Liver (tissue), 9 donors: Measurements from ENCODE around the gene KLHL13. TPM values are rescaled to one million over a fixed set of nuclear protein-coding genes. Genes with fewer than 3 reads are reported as not detected.

Experiments used
- DNase-seq: peaks from one replicate; pipeline ENCODE4 v3.0.0-alpha.2; 2017; ENCODE audit warnings: low spot score
- H3K27ac ChIP-seq, 2 donors: one replicate each; pipeline ENCODE4 v1.7.0; 2013; ENCODE audit warnings: inconsistent platforms in 2 of 2, low read length in 2 of 2, control low read depth in 1 of 2, low read depth in 1 of 2, mild to moderate bottlenecking in 1 of 2
- H3K27me3 ChIP-seq, 4 donors: one replicate each; pipeline versions ENCODE4 v1.6.1 to v1.7.0; 2013; ENCODE audit warnings: low read length in 3 of 4, inconsistent platforms in 1 of 4, mild to moderate bottlenecking in 1 of 4, moderate library complexity in 1 of 4; ENCODE audit not compliant: control insufficient read depth in 4 of 4, insufficient read depth in 4 of 4
- H3K36me3 ChIP-seq, 4 donors: one replicate each; pipeline versions ENCODE4 v1.6.1 to v1.7.0; 2013; ENCODE audit warnings: low read length in 3 of 4, mild to moderate bottlenecking in 3 of 4, low read depth in 1 of 4, moderate library complexity in 1 of 4; ENCODE audit not compliant: control insufficient read depth in 4 of 4, insufficient read depth in 3 of 4
- H3K4me1 ChIP-seq, 4 donors: one replicate each; pipeline versions ENCODE4 v1.6.1 to v1.7.0; 2013; ENCODE audit warnings: low read length in 3 of 4, mild to moderate bottlenecking in 3 of 4, moderate library complexity in 1 of 4; ENCODE audit not compliant: control insufficient read depth in 4 of 4, insufficient read depth in 4 of 4
- H3K4me3 ChIP-seq, 3 donors: one replicate each; pipeline versions ENCODE4 v1.6.1 to v1.7.0; 2013; ENCODE audit warnings: low read length in 3 of 3, control low read depth in 1 of 3, low read depth in 1 of 3, mild to moderate bottlenecking in 1 of 3
- H3K9ac ChIP-seq, 2 donors: one replicate each; pipeline ENCODE4 v1.7.0; 2013; ENCODE audit warnings: low read length in 2 of 2, mild to moderate bottlenecking in 2 of 2, moderate library complexity in 2 of 2, control low read depth in 1 of 2, low read depth in 1 of 2
- H3K9me3 ChIP-seq, 4 donors: one replicate each; pipeline versions ENCODE4 v1.6.1 to v1.7.0; 2013; ENCODE audit warnings: low read length in 3 of 4; ENCODE audit not compliant: control insufficient read depth in 4 of 4
- CTCF ChIP-seq: fragments of 150-350 bp; IDR thresholded peaks from 2 replicates; pipeline ENCODE4 v1.5.1; 2017; ENCODE audit warnings: improper control_type of control experiment, low read depth, low read length; ENCODE audit not compliant: missing input control
- GABPA ChIP-seq, 2 donors: IDR thresholded peaks in 1 of 2; conservative IDR thresholded peaks in 1 of 2; 2 replicates each; pipeline ENCODE4 v1.6.1; 2016; ENCODE audit warnings: antibody characterized with exemption in 2 of 2, mild to moderate bottlenecking in 1 of 2, moderate library complexity in 1 of 2
- HNF4A ChIP-seq, 2 donors: conservative IDR thresholded peaks; 2 replicates each; pipeline ENCODE4 v1.6.1; 2016; ENCODE audit warnings: antibody characterized with exemption in 2 of 2, mild to moderate bottlenecking in 2 of 2
- MAX ChIP-seq: IDR thresholded peaks from 2 replicates; pipeline ENCODE4 v1.6.1; 2016; ENCODE audit warnings: antibody characterized with exemption
- NR2F2 ChIP-seq: IDR thresholded peaks from 2 replicates; pipeline ENCODE4 v1.6.1; 2016; ENCODE audit warnings: antibody characterized with exemption
- REST ChIP-seq: IDR thresholded peaks from 2 replicates; pipeline ENCODE4 v1.6.1; 2016; ENCODE audit warnings: antibody characterized with exemption, mild to moderate bottlenecking
- RXRA ChIP-seq, 2 donors: IDR thresholded peaks; 2 replicates each; pipeline ENCODE4 v1.6.1; 2017 to 2018; ENCODE audit warnings: antibody characterized with exemption in 2 of 2, mild to moderate bottlenecking in 1 of 2
- SP1 ChIP-seq: IDR thresholded peaks from 2 replicates; pipeline ENCODE4 v1.6.1; 2018; ENCODE audit warnings: antibody characterized with exemption, mild to moderate bottlenecking
- WGBS: extraction: QIAGEN DNeasy Blood & Tissue Kit; methylation state at CpG from one replicate; pipeline ENCODE4 v1.1.7; 2013; 5-methylcytosine and 5-hydroxymethylcytosine counted together
- polyA plus RNA-seq, 2 donors: library from polyadenylated mRNA; stranded (reverse) in 1 of 2; unstranded in 1 of 2; fragments of 200-250 nt in 1 of 2; fragments of >200 nt in 1 of 2; fragmentation: Nextera tagmentation in 1 of 2; extraction: Ambion mirVana in 1 of 2; gene quantifications; one replicate each; pipeline versions ENCODE4 v1.2.1 to v1.2.3, GENCODE V29; 2013 to 2015
- total RNA-seq, 2 donors: library from RNA; depleted of rRNA; stranded (reverse); fragments of >200 nt; gene quantifications; one replicate each; pipeline ENCODE4 v1.2.3, GENCODE V29; 2014
- donor health status: healthy.
- donor health status: healthy.
- donor health status: healthy.
- donor health status: healthy.
- donor health status: healthy.

The KLHL13 gene
- total and polyA plus RNA-seq, 4 donors: 0.76 to 5.3 (median 3.3) TPM

- DNase-seq: no peak
Observed at GRCh38 chrX:118108304-118108703, 8.3 kb downstream of the KLHL13 start.

GRCh38 chrX:118100091-118100490 is 16.5 kb downstream of the KLHL13 start:
- WGBS: 97% methylated on average over 5 of the region's 5 CpGs
- H3K27ac ChIP-seq: no peak overlapping the region

More at GRCh38 chrX:118108304-118108703, 8.3 kb downstream of the KLHL13 start:
- no peaks in the 10 kb centered on the region for H3K9me3 ChIP-seq
- no peak overlapping the region for H3K9ac ChIP-seq
- H3K4me3 ChIP-seq: no peak overlapping the region
- H3K4me1 ChIP-seq: no peaks in the 10 kb centered on the region
- no peak overlapping the region for H3K27ac ChIP-seq
- no peaks in the 10 kb centered on the region for H3K36me3 ChIP-seq
- TF ChIP-seq GABPA (IDR thresholded peaks at IDR 0.05 in 1 of 2, conservative IDR thresholded peaks at IDR 0.05 in 1 of 2) (no peak), HNF4A (conservative IDR thresholded peaks at IDR 0.05) (no peak), NR2F2 (no peak)
- H3K27me3 ChIP-seq: no peaks in the 10 kb centered on the region
- 62% methylated on average over 1 of the region's 1 CpG for WGBS

More at GRCh38 chrX:118100091-118100490, 16.5 kb downstream of the KLHL13 start:
- Histone ChIP-seq H3K9ac (no peak overlapping the region), H3K4me1 (no peaks in the 10 kb centered on the region), H3K9me3 (no peaks in the 10 kb centered on the region), H3K27me3 (no peaks in the 10 kb centered on the region), H3K4me3 (no peak overlapping the region), H3K36me3 (no peaks in the 10 kb centered on the region)
- TF ChIP-seq MAX (no peak), RXRA (IDR thresholded peaks at IDR 0.05) (no peak), GABPA (IDR thresholded peaks at IDR 0.05 in 1 of 2, conservative IDR thresholded peaks at IDR 0.05 in 1 of 2) (no peak), SP1 (no peak), CTCF (no peak), REST (no peak)
- DNase-seq: no peak
